NCI-H345 treated with DMSO at 0.1 percent for 48 hours (cell line): ENCODE data around the gene POMT2.
"Not testable (repeated sequence)": the region's sequence is repeated elsewhere in the genome, so short reads cannot be mapped to it uniquely, and the experiment has no call there.

Source experiments
- DNase-seq: peaks from one replicate; lab custom pipeline; 2025; ENCODE audit not compliant: unreplicated experiment; lab: John Stamatoyannopoulos, UW

The POMT2 gene

DNA sequence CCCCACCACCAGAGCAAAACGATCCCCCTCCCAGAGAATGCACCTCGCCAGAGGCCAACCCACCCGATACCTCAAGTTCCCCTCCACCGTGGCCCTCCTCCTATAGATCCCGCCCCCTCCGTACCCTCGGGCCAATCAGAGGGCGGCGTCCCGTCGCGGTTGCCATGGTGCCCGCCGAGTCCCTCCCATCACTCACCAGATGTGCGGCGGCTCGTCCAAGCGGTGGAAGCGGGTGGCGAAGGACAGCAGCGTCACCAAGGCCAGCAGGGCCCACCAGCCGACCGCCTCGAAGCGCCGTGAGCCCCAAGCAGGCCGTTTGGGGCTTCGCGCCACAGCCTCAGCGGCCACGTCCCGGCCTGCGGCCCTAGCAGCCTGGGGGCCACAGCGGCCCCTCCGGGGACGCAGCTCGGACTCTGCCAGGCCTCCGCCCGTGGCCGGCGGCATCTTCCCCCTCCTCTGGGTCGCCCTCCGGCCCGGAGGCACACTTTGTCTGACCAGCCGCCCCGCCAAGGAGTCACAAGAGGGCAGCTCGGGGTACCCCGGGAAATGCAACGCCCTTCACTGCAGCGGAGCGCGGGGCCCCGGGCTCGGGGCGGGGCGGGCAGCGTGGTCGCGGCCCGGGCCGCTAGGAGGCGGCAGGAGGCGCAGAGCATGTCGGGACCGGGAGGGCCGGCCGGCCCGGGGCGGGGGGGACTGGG, at the start of gene POMT2:
POMT2 (minus strand) TSS at position 646 of the 698 bp plus-strand sequence; CDS start at position 444, 202 bp downstream.
- peak; percentile 84 for DNase-seq

DNA sequence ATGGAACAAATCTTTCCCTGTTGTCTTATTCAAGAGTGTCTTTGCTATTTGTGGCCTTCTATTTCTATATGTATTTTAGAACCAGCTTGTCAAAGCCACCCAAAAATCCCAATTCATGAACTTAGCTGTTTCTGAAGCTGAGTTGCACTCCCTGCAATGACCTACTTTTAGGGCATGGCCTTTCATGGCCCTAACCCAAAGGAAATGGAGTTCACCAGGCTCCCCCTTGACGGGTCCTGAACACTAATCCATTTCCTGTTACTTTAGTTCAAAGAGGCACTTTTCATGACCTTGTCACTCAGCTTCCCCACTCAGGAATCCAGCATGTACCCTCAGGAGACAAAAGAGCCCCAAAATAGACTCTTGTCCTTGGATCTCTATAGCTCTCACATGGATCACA, 48.6 kb upstream of the POMT2 start:
- DNase-seq, result no peak

DNA sequence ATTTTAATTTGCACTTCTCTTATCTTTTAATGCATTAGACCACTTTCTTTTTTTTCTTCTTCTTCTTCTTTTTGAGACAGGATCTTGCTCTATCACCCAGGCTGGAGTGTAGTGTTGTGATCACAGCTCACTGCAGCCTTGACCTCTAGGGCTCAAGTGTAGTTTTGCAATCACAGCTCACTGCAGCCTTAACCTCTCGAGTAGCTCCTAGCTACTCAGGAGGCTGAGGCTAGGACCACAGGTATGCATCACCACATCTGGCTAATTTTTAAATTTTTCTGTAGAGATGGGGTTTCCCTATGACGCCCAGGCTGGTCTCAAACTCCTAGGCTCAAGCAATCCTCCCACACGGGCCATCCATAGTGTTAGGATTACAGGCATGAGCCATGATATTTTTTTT, 43.5 kb upstream of the POMT2 start:
- DNase-seq, result no peak

GRCh38 chr14:77359626-77360025, 38.9 kb upstream of the POMT2 start:
- DNase-seq, result no peak

DNA sequence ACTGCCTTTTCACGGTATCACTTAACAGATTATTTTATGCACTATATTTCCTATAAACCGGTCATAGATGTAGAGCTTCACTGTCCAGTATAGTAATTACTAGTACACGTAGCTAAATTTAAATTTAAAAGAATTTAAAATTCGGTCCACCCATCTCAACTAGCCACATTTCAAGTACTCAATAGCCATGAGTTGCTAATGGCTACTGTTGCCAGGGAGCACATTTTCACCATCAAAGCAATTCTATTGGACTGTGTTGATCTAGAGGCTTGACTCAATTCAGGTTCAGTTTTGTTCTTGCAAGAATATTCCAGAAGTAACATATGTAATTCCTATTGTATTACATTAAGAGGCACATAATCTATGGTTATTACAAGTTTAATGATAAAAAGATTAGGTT, 36.2 kb upstream of the POMT2 start:
- no peak for DNase-seq

DNA sequence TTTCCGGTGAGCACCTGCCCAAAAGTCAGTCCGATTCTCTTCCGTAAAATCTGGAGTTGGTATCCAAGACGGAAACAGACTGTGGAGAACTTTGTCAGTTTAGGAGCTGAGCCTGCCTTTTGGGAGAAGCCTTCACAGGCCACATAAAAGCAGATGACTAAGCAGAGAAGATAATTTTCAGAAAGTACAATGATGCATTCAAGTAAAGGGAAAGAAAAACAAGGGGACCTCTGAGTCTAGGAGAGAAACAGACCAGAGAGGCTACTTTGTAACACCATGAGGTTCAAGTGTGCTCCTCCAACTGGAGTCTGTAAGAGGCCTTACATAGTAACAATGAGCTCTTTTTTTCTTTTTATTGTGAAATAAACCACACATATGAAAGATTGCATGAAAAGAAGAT, 35.1 kb upstream of the POMT2 start:
- DNase-seq, result no peak

- no peak for DNase-seq
These were observed 32.9 kb upstream of the POMT2 start for GRCh38 chr14:77353469-77354141.

DNA sequence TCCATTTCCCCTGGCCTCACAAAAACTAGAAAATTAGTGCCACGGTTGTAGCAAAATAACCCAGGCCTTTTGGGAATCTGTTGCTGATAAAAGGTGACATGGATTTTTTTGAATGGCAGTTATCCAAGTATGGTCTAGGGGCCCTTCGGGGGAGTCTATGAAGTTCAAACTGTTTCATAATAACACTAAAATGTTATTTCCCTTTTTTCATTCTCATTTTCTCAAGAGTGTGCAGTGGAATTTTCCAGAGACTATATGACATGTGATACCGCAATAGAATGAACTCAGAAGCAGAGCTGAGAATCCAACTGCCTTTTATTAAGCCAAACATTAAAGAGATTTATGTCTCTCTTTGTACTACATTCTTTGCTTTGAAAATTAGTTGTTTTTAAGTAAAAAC, 27.1 kb upstream of the POMT2 start:
- no peak for DNase-seq

DNA sequence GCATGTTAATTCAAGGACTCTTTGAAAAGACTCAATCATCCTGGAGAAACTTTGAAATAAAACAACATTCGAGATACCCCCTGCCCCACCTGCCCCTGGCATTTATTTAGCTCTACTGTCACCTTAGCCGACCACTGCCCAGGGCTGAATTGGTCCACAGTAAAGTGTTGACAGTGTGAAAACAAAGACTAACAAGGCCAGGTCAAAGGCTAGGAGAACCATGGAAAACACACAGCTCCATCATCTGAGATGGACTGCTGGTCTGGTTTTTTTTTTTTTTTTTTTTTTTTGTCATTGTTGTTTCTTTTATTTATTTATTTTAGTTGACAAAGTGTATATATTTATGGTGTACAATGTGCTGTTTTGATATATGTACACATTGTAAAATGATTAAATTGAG, 25.8 kb upstream of the POMT2 start:
- DNase-seq, result no peak

DNA sequence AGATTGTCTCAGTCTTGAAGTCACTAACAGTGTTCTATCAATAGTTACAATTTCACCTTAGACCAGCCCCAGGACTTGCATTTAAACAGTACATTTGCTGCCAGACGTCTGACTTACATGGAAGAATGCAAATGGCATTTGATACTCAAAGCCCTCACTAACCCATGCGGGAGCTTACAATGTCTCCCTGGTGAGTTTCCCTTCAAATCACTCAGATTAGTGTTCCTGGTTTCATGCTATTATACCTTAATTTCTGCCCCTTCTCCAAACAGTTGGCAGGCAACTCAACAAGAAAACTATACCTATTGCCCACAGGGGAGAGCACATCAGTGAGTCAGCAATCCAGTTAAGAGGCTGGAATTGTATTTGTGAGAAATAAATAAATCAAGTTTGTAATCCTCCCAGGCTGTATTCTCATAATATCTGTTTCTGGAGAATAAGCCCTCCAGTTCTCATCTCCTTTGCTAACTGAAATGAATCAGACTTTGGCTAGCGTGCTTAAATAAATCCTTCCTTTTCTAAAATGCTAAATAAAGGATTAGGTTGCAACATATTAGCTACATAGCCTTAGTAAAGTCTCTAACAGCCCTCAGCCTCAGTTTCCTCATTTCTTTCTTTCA, 23.8 kb upstream of the POMT2 start:
- no peak for DNase-seq

DNA sequence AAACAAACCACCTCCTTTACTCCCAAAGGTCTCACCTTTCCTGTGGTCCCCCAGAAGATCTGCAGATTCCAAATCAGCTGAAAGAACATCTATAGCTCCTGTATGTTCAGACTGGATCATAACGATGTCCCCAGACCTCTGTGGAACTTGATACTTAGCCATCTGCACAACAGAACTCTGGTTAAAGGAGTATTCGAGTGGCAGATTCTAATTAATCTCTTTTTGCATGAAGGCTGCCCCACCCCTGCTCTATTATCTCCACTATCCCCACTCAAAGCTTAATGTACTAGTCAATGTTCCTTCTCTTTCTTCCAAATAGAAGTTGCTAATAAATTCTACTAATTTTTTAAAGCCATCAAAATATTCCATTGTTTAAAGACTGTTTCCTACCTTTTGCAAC, 23.0 kb upstream of the POMT2 start:
- no peak for DNase-seq

DNA sequence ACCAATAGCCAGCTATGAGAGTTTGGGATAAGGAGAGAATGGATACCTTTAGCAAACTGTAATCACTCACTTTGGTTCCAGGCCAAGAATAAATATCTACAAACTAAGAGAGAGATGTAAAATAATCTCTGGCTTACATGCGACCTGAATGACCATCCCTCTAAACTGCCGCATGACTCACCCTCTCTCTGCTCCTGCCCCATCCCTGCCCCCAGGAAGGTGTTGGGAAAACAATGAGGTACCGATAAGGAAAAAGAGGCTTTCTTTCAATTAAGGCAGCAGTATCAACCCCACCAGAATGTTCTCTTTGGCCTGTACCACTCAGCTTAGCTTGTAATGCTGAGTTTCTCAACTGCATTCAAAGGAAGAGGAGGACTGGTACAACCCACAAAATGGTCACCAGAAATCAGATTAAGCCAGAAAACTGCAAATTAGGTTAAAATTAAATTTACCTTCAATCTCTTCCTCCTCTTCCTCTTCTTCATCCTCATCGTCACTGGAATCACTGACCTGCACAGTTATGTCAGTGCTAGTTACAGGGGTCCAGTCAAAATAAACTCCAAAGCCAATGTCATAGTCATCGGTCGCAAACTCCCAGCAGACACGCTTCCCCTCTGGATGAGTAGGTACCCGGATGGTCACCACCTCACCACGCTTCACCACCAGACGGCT, 22.2 kb upstream of the POMT2 start:
- no peak for DNase-seq

DNA sequence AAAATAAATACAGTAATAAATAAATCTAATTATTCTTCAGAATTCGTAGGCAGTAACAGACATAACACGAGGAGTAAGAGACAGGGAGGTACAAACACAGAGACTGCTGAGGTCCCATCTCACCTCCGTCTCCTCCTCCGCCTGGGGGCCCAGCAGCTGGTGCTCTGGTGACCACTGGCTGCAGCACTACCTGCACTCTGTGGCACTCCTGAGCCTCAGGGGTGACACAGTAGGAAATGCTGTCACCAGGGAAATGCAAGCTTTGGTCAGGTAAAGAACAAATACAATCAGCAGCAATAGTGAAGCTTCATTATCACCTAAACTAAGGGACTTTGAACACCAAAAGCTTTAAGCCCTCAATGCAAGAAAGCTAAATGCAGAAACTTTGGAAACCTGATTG, 19.7 kb upstream of the POMT2 start:
- no peak for DNase-seq

GRCh38 chr14:77339407-77339806, 18.7 kb upstream of the POMT2 start:
- no peak for DNase-seq

GRCh38 chr14:77338302-77338701, 17.6 kb upstream of the POMT2 start:
- DNase-seq, result no peak

- no peak for DNase-seq
These were observed 17.2 kb upstream of the POMT2 start for GRCh38 chr14:77337880-77338279.

DNA sequence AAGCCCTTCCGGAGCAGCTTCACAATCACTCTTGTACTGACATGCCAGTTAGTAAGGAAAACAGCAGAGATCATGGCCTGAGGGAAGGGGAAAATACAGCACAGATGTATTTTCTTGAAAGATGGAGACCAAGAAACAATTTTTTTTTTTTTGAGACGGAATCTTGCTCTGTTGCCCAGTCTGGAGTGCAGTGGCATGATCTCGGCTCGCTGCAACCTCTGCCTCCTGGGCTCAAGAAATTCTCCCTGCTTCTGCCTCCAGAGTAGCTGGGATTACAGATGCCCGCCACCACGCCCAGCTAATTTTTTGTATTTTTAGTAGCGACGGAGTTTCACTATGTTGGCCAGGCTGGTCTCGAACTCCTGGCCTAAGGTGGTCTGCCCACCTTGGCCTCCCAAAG, 16.6 kb upstream of the POMT2 start:
- not testable (repeated sequence) for DNase-seq

- no peak for DNase-seq
These were observed 14.9 kb upstream of the POMT2 start for GRCh38 chr14:77335576-77335975.

DNA sequence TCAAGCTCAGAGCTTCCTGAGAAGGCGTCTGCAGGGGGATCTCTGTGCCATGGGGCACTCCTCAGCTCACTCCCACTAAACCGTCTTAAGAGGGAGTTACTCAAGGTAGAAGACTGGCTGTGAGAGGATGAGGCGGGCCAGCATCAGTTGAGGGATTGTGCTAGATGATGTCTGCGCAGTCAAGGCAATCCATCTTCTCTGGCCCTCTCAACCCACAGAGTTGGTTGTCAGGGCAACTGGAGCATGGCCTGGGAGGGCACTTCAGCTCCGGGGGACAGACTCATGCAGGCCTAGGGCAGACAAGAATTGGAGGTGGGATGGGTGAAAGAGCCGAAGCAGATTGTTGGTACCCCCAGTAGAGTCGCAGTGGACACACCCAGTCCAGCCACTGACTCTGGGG, 9.2 kb upstream of the POMT2 start:
- DNase-seq, result no peak

DNA sequence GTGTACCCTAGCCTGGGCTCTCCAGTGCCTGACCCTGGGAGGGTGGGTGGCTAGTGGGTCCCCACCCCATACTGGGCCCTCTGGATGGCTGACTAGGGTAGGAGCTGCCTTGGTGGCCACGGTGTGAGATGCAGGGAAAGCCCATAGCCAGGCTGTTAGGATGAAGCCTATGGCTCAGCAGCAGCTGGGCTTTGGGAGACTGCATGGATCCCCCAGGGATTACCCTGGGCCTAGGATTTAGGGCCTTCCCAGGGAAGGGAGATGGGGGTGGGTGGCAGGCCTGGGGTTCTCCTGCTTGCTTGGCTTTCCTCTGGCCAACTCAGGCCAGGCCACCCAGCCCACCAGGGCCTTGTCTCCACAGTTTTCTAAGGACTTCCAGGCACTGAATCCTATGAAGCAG, 6.4 kb upstream of the POMT2 start:
- no peak for DNase-seq

DNA sequence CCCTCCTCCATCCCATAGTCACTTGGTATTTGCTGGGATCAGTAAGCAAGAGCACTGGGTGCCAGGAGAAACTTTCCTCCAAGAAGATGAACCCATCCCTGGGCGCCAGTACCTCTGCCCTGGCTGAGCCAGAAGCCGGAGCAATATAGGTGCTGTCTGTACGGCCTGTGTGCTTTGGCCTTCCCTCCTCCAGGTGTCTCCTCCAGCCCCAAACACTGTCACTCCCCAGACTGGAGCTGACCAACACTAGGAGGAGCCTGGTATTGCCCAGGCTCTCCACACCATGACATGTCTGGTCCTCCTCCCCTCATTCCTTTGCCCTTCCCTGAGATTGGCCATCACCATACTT, 5.0 kb upstream of the POMT2 start:
- DNase-seq, result no peak
